HTERT RPE-1 (cell line): Measurements from ENCODE around the gene ROR2.

ENCODE experiments used
- in situ Hi-C: fragments of 300-500 bp; cut with MboI; formaldehyde crosslinking; loops from 4 replicates; pipeline ENCODE4 v1.14.3; 2020; ENCODE audit warnings: low sequenced_read_pairs

ROR2 gene

DNA sequence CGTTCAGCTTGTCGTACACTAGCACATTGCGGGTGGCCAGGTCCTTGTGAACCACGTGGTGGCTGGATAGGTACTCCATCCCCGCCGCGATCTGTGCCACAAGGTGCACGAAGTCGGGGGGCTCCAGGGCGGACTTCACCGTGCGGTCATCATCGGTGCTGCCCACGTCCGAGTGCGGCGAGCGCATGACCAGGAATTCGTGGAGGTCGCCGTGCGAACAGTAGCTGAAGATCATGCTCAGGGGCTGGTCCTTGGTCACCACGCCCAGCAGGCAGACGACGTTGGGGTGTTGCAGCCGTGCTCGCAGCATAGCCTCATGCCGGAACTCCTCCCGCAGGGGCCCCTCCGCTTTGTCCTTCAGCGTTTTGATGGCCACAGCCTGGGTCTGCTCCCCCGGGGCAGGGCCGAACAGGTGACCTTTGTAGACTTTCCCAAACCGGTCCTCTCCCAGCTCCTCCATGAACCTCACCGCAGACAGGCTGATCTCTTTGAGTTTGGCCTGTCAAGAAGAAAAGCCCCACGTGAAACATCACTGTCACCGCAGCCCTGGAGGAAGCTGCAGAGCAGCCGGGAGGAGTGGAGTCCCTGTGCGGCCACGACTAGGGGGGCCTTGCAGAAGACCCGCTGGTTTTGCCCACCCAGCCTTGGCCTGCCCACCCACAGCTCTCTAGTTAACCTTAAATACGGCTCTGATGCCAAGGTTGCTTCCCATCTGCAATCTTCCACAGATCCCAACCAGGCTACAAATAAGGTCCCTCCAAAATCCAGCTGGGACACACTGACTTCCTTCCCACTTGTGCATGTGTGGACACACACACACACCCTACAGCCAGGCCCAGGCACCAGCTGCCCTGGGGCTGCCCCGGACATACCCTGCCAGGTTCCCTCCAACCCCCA lies 225.2 kb downstream of the ROR2 start:
- in situ Hi-C loops, result no loop called here

DNA sequence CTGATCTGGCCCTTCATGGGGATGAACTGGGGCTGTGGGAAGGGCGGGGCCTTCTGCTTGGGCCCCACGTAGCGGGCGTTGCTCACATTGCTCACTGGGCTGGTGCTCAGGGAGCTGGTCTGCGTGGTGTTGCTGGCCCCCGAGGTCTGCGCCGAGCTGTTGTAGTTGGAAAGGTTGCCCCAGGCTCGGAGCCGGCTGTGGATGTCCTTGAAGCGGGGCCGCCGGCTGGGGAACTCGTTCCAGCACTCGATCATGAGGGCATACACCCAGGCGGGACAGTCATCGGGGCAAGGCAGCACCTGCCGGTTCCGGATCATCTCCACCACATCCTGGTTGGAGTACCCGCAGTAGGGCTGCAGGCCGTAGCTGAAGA lies 226.0 kb downstream of the ROR2 start:
- in situ Hi-C loops, result no loop called here

DNA sequence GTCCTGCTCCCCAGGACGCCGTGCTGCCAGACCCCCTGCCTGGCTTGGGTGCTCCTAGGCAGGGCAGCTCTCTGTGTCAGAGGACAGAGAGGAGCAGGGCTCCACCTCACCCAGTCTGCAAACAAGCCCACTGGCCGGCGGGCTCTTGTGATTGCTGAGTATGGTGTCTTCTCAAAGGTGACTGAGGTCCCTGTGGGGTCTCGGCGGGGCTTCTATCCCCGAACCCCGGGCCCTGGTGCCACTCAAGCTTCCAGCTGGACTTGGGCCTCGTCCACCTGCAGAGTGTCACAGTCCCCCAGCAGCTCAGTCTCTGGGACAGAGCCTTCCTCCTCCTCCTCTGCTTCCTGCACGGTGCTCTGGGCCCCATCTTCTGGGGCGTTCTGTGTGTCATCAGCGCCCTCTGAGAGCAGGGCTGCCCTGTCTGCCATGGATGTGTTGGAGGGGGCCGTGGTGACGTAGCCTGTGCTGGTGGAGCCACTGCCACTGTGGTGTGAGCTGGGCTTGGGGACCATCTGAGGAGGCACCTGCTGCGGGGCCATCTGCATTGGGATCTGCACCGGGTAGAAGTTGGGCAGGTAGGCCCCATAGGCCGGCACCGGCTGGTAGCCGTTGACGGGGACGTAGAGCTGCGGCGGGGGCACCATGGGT lies 226.5 kb downstream of the ROR2 start:
- in situ Hi-C loops, result no loop called here

DNA sequence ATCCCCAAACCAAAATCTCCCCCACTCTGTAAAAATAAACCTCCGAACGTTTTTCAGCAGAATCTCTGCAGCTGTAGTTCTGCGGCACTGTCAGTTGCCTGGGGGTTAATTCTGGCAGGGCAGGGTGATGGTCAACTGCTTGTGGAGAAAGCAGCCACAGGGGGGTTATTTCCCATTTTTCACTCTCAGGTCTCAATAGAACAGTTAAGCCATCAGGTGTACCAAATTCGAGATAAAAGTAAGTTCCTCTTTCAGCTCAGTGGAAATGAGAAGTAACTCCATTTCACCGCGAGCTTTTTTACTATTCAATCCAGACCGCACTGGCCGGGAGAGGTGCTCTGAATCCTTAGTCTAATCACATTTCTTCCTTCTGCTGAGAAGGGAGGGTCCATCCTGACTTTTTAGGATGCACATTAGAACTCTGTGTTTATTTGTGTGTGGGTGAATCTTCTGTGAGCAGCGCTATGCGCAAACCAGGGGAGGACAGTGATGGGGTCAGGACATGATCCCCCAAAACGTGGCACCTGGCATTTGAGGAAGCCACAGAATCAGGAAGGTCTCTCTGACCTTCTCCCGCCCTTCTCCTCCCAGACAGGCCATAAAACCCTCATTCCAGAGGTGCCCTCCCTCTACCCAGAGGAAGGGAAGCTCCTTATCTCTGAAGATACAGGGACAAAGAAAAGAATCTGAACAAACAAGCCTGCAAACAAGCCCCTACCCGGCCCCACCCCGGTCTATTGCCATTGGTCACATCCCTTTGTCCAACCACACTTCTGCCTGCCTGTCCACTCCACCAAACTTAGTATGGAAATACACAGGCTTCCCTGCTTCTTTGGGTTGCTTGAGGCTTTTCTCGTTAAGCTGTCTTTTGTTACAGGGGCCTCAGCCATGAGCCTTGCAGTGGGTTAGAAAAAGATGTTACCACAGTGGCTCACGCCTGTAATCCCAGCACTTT lies 229.0 kb downstream of the ROR2 start:
- in situ Hi-C loops, result no loop called here

DNA sequence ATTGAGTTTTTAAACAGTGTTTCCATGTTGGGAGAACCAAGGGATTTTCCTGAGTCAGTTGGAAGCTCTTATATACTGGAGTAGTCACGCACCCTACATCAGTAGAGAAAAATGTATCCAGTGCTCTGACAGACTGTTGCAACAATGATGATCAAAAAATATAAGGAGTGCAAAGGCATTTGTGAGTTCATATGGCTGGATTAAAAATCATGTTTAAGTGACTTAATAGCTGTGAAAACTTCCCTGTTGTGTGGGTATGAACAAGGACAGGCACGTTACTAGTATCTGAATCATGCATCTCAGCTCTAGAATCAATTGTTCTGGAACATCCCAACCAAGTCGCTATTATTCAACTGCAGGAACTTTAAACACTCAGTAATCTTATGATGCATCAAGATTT lies 229.7 kb downstream of the ROR2 start:
- in situ Hi-C loops, result no loop called here

DNA sequence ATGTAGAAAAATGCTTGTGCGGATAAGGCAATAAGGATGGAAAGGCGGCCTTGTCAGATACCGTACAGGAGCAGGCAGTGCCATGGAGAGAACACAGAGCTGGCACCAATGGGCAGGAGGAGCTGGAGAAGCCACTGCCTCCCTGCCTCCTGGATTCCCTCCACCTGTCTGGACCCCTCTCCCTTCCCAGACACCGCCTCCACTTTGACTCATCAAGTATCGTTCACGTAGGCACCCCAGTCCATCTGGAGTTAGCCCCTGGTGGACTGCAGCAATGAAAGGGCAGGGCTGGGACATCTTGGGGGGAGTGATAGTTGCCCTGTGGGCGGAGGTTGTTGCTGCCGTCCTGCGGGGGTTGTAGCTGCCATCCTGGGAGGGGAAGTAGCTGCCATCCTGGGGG lies 232.0 kb downstream of the ROR2 start:
- in situ Hi-C loops, result no loop called here

DNA sequence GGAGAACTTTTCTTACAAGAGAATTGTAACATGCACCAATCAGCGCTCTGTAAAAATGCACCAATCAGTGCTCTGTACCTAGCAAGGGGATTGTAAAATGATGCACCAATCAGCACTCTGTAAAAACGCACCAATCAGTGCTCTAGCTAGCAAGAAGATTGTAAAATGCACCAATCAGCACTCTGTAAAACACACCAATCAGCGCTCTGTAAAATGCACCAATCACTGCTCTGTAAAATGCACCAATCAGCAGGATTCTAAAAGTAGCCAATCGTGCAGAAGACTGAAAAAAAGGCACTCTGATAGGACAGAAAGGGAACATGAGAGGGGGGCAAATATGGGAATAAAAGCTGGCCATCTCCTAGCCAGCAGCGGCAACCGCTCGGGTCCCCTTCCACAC lies 233.2 kb downstream of the ROR2 start:
- in situ Hi-C loops, result no loop called here

DNA sequence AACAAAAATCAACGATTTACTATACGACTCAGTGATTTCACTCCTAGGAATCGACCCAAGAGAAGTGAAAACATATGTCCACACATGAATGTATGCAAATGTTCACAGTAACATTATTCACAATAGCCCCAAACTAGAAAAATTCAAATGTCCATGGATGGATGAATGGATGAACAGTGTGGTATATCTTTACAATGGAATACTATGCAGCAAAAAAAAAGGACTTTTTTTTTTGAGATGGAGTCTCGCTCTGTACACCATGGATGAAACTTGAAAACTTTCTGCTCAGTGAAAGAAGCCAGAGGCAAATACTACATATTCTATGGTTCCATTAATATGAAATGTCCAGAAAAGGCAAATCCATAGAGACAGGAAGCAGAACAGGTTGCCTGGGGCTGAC lies 233.8 kb downstream of the ROR2 start:
- in situ Hi-C loops, result no loop called here

DNA sequence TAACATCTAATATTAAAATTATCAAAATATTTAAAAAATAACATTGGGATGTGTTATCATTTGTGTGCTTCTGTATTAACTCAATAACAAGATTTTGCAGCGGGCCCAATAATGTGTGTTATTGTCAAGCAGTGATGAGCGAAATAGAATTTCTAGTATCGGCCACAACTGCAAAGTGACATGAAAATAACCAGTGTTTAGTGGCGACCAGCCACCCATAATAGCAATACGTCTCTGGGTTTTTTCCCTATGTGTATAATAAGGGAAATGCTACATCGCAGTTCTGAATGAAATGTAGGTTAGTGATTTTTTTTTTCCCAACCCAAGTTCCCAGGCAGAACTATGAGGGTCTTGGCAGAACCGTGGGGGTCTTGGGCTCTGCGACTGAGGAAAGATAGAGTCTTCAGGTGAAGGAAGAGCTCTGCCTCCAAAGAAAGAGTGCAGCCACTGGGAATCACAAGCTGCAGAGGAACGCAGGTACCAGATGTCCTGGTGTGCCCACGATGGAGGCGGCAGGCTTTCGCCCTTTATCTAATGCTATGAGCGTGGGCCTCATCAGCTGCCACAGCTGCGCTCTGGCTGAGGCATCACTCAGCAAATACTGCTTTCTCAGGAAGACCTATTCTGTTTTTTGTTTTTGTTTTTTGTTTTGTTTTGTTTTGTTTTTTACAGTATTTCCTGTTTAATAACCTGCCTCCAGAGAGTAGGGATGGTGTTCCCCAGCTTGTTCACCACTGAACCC lies 235.0 kb downstream of the ROR2 start:
- in situ Hi-C loops, result no loop called here

DNA sequence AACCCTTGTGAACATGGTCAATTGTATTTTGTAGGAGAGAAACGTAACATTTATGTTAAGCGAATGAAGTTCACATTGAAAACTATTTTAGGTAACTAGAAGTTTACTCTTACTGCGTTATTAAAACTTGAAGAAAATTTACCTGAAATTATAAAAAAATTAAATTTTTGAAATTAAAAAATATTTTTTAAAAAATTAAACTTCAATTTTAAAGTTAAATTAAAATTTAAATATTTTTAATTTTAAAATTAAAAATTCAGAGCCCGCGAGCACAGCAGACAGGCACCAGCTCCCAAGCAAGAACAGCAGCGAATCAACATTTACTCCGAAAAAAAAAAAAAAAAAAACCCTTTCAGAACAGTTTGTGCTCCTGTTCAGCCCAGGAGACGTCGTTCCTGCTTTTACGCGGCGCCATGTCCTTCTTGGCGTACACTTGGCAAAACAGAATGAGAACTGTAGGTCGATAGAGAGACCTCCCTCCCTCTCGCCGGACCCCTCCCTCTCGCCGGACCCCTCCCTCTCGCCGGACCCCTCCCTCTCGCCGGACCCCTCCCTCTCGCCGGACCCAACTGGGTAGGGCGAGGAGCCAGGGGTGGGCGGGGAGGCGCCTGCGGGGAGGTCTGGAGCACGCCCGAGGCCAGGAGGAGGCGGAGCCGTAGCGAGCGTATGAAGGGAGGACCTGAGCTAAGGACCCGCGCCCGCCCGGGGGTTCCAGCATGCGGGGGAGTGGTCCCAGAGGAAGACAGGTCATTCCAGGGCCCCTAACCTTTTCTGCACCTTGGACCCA lies 235.8 kb downstream of the ROR2 start:
- in situ Hi-C loops, result no loop called here

DNA sequence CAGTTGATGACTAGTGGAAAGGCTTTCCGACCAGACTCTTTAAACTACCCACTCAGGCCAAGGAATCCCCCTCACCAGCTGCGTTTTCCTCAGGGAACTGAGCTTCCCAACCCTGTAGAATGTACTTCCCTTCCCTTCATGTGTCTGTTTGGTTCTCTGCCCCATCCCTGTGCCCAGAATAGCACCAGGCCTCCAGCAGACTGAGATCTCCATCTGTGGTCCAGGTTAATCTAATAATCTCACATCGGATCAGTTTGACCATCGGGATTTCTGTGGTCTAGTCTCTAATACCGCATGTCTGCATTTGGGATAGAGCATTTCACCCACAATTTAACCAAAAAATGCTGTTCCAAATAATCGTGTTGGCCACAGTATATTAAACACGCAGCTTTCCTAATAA lies 237.2 kb downstream of the ROR2 start:
- in situ Hi-C loops, result no loop called here

DNA sequence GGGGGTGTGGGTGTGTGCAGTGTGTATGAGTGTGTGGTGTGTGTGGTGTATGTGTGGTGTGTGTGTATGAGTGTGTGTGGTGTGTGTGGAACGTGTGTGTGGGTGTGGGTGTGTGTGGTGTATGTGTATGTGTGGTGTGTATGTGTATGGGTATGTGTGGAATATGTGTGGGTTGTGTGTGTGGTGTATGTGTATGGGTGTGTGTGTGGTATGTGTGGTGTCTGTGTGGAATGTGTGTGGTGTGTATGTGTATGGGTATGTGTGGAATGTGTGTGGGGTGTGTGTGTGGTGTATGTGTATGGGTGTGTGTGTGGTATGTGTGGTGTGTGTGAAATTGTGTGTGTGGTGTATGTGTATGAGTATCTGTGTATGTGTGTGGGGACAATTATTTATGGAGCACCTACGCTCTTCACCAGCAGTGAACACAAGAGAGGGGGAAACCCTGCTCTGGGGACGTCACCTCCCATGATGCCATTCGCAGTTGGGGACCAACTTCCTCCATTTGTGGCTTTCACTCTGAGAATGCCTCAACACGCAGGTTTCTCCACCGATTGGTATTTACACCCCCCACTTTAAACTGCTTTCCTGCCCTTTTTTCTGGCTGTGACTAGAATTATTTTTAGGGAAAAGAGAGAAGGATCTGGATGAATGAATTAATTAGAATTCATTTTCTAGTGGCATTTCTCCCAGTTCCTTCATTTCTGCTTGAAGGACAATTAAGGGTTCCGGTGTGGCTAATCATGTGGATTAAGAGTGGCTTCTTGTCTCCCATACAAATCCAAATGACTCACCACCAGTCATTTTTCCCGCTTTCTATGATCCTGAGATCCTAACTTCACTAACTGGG lies 238.1 kb downstream of the ROR2 start:
- in situ Hi-C loops, result no loop called here

DNA sequence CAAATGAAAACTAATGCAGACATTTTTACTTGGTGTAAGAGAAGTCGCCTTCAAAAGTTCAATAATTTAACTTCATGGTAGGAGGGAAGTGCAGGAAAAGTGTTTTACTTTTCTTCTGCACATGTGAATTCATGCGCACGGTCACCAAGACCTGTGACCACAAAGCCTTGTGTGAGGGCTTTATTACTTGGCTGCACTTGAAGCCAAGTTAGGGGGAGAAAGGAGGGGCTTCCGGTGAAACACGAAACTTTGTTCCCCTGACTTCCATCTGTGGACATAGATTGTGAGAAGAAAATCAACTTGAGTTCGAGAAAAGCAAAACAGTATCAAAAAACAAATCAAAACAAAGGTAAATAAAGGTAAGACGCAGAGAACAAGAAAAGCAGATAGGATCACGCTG lies 239.9 kb downstream of the ROR2 start:
- in situ Hi-C loops, result no loop called here

DNA sequence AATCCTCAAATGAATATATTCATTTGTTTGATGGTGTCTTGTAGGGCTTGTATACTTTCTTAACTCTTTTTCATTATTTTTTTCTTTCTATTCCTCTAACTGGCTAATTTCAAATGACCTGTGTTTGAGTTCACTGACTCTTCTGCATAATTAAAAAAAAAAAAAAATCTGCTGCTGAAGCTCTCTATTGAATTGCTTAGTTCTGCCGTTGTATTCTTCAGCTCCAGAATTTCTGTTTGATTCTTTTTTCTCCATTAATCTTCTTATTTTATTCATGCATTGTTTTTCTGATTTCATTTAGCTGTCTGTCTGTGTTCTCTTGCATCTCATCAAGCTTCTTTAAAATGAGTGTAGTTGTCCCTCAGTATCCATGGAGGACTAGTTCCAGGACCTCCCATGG lies 244.6 kb downstream of the ROR2 start:
- in situ Hi-C loops, result no loop called here

DNA sequence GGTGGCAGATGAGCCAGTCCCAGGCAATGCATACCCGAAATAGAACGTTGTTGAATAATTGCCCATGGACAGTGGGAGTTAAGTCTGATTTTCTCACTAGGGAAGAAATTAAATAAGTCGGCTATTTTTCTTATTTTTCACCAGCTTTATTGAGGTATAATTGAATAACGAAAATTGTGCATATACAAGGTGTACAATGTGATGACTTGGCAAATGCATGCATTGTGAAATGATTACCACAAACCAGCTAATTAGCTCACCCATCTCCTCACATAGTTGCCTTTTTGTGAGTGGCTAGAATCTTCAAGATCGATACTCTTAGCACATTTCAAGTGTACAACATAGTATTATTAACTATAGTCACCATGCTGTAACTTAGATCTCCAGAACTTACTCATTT lies 249.6 kb downstream of the ROR2 start:
- in situ Hi-C loops, result no loop called here

DNA sequence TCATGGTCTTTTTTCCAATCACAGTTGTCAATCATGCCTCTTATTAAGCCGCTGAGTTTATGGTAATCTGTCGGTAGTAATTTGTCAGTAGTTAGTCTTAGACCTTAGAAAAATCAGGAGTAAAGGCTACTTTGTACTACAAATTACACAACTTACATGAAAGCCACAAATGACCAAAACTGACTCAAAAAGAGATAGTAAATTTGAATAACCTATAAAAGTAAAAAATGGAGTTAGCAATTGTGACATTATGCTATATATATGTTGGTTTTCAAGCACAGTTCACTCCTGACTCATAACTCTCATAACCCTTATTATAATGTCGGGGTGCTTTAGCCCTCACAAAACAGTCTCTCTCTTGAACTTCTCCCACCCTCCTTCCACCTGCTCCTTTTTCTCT lies 251.8 kb downstream of the ROR2 start:
- in situ Hi-C loops, result no loop called here

DNA sequence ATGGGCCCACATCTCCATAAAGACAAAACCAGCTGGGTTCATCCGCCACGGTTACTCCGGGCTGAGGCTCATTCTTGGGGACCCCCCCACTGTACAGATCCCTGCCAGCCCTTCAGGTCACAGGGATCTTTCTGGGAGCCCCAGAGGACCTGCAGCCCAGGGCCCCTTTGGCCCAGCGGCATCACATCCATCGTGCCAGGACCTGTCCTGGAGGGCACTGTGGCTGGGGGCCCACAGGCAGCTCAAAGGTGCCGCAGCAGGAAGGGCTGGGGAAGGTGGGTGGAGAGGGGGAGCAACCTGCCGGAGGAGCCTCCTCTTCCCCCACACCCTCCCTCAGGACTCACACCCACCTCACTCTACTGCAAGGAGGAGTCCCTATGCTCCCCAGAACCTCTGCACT lies 252.8 kb downstream of the ROR2 start:
- in situ Hi-C loops, result no loop called here

DNA sequence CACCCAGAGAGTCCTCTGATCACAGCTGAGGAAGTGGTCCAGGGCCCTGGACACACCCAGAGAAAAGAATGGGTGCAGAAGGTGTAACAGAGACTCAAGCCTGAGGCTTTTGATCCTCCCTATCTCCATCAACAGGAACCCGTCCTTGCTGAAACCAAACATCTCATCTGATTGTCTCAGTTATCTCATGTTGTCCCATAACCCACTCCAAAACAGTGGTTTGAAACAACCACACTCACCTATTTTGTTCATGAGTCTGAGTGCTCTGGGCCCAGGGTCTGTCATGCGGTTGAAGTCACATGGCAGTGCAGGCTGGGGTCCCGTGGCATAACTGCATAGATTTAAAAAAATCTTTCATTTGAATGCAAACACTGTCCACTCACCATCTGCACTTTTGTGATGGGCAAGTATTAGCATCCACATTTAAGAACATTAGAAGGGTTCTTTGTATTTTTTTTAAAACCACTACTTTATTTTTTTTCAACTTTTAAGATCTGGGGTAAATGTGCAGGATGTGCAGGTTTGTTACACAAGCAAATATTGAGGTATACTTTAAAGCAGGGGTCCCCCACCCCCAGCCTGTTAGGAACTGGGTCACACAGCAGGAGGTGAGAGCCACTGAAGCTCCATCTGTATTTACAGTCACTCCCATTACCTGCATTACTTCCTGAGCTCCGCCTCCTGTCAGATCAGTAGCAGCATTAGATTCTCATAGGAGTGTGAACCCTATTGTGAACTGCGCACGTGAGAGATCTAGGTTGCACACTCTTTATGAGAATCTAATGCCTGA lies 255.8 kb downstream of the ROR2 start:
- in situ Hi-C loops, result no loop called here
